IPS-15b (cell line): Measurements from ENCODE around the gene CYFIP2.

ENCODE experiments used
- H3K27me3 ChIP-seq: one replicate; pipeline ENCODE4 v1.6.1; 2013; ENCODE audit warnings: low read length; ENCODE audit not compliant: control insufficient read depth, insufficient read depth
- H3K36me3 ChIP-seq: one replicate; pipeline ENCODE4 v1.6.1; 2013; ENCODE audit warnings: low read length; ENCODE audit not compliant: control insufficient read depth, insufficient read depth
- H3K4me1 ChIP-seq: one replicate; pipeline ENCODE4 v1.6.1; 2013; ENCODE audit warnings: mild to moderate bottlenecking, low read length; ENCODE audit not compliant: control insufficient read depth, insufficient read depth
- H3K4me3 ChIP-seq: one replicate; pipeline ENCODE4 v1.5.1; 2013; ENCODE audit warnings: low read depth, low read length
- H3K9ac ChIP-seq: one replicate; pipeline ENCODE4 v1.6.1; 2013; ENCODE audit warnings: low read depth, mild to moderate bottlenecking, low read length
- H3K9me3 ChIP-seq: one replicate; pipeline ENCODE4 v1.6.1; 2013; ENCODE audit warnings: mild to moderate bottlenecking, low read length; ENCODE audit not compliant: control insufficient read depth, insufficient read depth

CYFIP2 gene

DNA sequence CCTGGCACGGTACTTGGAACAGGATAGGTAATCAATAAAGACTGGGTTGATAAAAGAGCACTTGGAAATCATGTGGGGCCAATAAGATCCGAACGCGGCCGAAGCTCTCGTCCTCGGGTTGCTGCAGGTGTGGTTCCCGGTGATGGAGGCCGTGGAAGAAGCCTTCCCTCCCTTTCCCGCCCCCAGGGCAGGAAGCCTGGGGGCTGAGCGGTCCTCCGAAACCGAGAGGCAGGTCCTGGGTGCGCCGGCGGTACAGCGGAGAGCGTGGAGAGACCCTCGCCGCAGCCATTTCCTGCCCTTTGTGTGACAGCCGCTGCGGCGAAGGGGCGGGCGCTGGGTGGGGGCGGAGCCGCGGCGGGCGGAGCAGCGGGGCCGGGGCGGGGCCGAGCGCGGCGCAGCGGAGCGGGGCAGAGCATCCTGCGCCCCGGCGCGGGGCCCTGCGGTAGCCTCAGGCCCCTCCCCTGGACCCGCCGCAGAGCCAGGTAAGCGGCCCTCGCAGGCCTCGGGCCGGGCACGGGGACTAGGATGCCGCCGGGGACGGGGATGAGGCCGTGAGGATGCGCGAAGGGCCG lies at the start of gene CYFIP2:
CYFIP2 (plus strand) TSS at position 410 of the 572 bp plus-strand sequence. CDS start 19,239 bp downstream, outside the sequence.
- Histone ChIP-seq H3K27me3 (peaks cover 15% of the 10 kb centered on the region), H3K9me3 (no peaks in the 10 kb centered on the region), H3K9ac (peak within 1 kb of the TSS; percentile 47), H3K4me3 (peak within 1 kb of the TSS; percentile 70), H3K4me1 (peaks cover 16% of the 10 kb centered on the region), H3K36me3 (no peaks in the 10 kb centered on the region)

DNA sequence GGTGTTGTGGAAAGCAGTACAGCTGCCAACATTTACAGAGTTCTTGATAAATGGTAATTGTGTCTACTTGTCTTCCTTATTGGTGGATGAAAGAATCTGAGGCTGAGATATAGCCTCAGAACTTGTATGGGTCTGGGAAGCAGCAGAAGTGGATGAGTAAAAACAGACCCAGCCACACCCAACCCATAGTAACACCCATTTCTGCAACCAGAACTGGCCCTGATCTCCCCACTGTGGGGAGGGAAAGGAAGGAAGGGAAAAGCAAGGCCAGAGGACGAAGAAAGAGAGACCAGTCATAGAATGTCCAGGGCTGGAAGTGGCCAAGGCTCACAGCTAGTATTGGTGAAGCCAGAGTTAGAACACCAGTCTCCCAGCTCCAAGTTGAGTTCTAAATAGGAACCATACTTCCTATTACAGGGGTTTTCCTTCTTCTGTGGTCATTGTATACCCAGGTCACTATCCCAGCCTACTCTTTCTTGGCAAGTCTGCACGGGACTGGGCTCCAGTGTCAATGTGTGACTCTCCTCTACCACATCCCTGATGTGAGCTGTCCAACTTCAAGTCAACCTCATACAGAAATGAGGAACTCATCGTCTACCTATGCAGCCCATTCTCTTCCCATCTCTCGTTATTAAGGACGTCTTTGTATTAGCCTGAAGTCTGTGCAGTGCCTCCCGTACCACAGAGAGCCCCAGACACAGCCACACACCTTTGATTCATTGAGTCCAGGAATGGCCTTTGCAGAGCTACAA lies 49.4 kb upstream of the CYFIP2 start:
- no peaks in the 10 kb centered on the region for H3K36me3 ChIP-seq
- no peak overlapping the region for H3K9ac ChIP-seq
- no peaks in the 10 kb centered on the region for H3K4me1 ChIP-seq
- no peak overlapping the region for H3K4me3 ChIP-seq
- H3K27me3 ChIP-seq: no peaks in the 10 kb centered on the region
- H3K9me3 ChIP-seq: no peaks in the 10 kb centered on the region

DNA sequence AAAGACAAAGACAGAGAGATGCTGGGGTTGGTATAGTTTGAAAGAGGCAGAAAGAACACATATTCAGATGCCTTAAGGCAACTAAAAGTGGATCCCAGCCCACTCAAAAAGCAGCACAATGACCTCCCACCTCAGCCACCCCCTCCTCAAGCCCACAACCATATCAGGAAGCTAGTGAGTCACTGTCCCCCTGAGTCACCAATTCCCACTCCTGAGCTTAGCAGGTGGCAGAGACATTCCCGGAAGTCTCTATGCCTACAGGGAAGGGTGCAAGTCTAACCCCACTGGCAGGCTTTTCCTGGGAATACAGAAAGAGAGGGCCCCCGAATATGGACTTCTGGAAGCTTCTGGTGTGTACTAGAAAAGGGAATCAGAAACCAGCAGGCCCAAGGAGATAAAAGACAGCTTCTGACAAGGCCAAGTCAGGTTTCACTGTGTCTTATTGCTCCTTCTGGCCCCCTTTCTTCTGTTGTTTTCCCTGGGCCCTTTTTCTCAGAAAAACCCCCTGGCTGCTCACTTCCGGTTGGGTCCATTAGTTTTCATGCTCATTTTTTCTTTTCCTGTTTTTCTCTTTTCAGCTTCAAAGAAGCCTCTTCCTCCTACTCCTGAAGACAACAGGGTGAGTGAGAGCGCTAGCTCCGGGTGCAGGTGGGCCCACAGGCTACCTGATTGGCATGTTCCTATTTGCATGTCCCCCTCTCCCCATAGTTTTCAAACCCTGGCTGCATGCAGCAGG lies 48.5 kb upstream of the CYFIP2 start:
- no peaks in the 10 kb centered on the region for H3K27me3 ChIP-seq
- no peak overlapping the region for H3K9ac ChIP-seq
- H3K36me3 ChIP-seq: no peaks in the 10 kb centered on the region
- H3K9me3 ChIP-seq: no peaks in the 10 kb centered on the region
- H3K4me3 ChIP-seq: no peak overlapping the region
- H3K4me1 ChIP-seq: no peaks in the 10 kb centered on the region

DNA sequence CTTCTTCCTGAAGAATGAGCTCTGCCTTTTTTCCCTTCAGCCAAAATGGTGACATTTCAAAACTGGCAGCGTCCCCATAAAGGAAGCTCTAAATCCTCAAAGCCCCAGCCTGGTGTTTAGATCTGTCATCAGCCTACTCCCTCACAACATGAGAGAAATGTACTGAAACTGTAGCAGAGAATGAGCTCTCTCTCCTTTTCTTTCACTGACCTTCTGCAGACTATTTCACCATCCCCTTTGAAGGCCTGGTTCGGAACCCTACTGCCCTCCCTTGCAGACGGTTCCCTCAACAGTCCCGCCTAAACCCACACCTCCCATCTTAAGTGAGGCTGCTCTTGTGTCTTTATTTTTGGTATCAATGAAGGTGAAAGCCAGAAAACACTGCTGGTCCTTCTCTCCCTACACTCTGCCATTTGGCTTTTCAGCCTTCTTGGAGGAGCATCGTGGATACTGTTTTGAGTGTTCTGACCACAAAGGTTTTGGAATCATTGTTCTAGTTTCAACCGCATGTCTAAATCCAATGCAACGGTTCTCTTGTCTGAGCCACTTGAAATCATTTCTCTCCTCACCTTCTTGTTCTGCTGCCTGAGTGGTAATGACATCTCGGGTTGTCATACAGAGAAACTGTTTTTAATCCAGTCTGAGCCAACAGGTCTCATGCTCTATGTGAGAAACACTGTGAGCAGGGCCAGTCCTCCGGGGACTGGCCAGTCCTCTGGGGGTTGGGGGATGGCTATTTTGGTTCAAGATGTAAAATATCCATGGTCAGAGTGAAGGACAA lies 46.2 kb upstream of the CYFIP2 start:
- no peaks in the 10 kb centered on the region for H3K27me3 ChIP-seq
- no peaks in the 10 kb centered on the region for H3K9me3 ChIP-seq
- H3K4me3 ChIP-seq: no peak overlapping the region
- H3K4me1 ChIP-seq: no peaks in the 10 kb centered on the region
- H3K36me3 ChIP-seq: no peaks in the 10 kb centered on the region
- H3K9ac ChIP-seq: no peak overlapping the region

DNA sequence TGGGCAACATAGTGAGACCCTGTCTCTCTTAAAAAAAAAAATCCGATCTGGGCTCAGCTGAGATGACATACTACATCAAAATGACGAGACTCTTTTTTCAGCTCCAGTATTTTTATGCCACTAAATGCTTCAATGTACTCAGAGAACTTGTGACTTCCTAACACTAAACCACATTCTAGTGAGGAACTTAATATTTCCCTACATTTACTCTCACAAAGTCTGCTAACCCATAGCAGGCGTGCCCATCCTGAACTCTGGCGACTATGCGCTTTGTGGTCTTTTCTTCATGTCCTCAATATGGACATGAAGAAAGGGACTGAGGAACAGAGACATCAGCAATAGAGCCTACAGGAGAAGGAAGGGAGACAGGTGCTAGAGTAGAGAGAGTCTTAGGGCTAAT lies 44.0 kb upstream of the CYFIP2 start:
- Histone ChIP-seq H3K36me3 (no peaks in the 10 kb centered on the region), H3K9me3 (no peaks in the 10 kb centered on the region), H3K9ac (no peak overlapping the region), H3K27me3 (no peaks in the 10 kb centered on the region), H3K4me1 (no peaks in the 10 kb centered on the region), H3K4me3 (no peak overlapping the region)

DNA sequence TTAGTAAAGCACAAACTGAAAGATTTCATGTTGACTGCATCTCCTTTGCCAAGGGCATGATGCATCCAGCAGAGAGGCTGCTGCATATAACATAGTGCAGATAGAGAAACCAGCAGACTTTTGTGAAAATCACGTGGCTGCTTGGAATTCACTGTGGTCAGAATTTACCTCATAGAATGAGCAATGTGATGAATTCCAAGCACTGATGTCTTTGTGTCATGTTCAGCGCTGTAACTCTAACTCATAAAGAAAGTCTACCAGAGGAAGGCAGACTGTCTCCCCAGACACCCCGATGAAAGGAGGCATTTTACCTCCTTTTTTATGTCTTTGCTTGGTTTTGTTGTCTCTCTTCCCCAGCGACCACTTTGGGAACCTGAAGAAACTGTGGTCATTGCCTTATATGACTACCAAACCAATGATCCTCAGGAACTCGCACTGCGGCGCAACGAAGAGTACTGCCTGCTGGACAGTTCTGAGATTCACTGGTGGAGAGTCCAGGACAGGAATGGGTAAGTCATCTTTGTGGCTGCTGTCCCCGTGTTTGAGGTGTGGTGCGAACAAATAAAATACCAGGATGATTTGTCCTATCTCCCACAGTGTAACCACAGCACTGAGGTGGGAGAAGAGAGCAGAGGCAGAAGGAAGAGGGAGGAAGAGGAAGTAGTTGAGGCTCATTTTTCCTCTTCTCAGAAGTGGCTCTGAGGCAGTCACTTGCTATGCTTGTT lies 43.3 kb upstream of the CYFIP2 start:
- Histone ChIP-seq H3K4me1 (no peaks in the 10 kb centered on the region), H3K36me3 (no peaks in the 10 kb centered on the region), H3K4me3 (no peak overlapping the region), H3K27me3 (no peaks in the 10 kb centered on the region), H3K9ac (no peak overlapping the region), H3K9me3 (no peaks in the 10 kb centered on the region)

DNA sequence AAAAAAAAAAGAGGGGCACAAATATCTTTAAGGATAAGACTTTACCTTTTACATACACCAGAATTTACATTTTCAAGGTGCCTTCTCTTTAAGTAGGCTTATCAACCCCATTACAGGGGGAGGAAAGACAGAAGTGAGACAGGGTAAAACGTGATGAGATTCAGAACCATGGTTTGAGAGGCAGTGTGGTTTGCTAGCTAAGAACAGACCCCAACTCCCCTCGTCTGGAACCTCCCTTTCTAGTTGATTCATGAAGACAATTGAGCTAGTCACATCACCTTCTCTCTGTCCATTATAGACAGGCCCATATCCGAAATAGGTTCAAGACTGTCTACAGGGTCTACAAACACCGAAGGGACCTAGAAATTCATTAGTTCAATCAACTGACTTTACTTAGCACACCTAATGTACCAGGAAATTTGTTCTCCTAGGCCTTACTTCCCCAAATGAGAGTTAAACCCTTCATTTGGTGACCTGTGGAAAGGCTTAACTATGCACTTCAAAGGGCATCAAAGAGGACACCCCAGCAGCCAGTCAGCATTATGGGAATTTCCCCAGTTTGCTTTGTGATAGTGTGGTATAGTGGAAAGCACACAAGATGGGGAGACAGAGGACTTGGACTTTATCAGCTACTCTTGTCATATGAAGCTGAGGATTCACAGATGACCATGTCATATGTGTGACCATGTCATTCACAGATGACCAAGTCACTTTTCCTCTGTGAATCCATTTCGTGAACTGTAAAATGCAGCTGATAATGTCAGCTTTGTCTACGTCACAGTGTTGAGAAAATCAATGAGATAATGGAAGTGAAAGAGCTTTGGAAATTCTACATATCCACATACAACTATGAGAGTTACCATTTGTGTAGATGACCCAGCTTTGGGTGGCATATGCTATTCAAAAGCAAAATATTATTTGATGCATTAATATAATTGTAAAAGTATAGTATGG lies 40.2 kb upstream of the CYFIP2 start:
- no peak overlapping the region for H3K4me3 ChIP-seq
- no peaks in the 10 kb centered on the region for H3K36me3 ChIP-seq
- no peaks in the 10 kb centered on the region for H3K27me3 ChIP-seq
- H3K9me3 ChIP-seq: no peaks in the 10 kb centered on the region
- H3K9ac ChIP-seq: no peak overlapping the region
- no peaks in the 10 kb centered on the region for H3K4me1 ChIP-seq

DNA sequence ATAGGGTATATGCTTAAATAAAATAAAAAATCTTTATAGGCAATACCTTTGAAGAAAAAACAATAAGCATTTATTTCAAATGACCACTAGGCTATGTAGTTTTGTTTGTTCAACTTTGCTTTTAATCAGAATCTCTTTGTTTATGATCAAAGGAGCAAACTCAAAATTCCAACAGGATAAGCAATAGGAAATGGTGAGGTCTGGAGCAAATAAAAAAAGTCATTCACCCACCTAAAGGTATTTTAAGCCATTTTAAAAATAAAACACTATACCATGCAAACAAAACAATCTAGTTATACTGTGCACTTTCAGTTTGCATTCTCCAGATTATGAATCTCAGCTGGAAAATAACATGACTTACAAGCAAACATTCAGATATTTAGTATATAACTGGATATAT lies 35.3 kb upstream of the CYFIP2 start:
- no peaks in the 10 kb centered on the region for H3K9me3 ChIP-seq
- H3K9ac ChIP-seq: no peak overlapping the region

DNA sequence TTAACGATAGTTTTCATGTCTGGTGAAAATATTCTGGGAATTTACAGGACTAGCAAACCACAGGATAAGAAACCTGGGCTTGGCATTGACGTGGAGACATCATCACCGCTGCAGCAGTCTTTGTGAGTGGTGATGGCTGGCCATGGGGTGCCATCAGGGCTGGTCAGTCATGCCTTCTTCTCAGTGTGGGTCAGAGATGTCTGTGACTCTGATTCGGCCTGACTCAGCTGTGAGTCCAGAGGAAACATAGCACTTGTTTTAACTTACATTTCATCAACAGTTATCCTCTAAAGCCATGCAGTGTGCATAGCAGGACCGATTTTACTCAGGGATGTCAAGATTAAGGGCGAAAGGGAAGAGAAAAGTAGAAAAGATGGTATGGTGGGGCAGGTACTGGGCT lies 33.2 kb upstream of the CYFIP2 start:
- Histone ChIP-seq H3K4me1 (no peaks in the 10 kb centered on the region), H3K9ac (no peak overlapping the region), H3K9me3 (no peaks in the 10 kb centered on the region), H3K4me3 (no peak overlapping the region), H3K27me3 (no peaks in the 10 kb centered on the region), H3K36me3 (no peaks in the 10 kb centered on the region)

More for the DNA sequence above, 35.3 kb upstream of the CYFIP2 start:
- H3K4me1 ChIP-seq: no peaks in the 10 kb centered on the region
- no peak overlapping the region for H3K4me3 ChIP-seq
- H3K27me3 ChIP-seq: no peaks in the 10 kb centered on the region
- H3K36me3 ChIP-seq: no peaks in the 10 kb centered on the region

DNA sequence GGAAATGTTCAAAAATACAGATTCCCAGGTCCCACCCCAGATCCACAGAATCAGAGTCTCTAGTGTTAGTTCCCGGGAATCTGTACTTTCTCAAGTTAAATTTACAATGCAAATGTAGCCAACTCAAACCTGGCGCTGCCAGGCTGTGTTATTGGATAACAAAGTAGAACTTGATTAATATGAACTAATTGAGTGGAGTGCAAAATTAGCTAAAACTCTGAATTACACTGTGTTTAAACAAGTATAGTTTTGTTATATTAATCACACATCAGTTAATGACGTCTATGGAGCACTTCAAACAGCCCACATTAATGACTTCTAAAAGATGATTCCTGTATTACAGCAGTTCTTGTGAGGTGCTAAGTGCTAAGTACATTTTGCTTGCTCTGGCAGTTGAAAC lies 32.4 kb upstream of the CYFIP2 start:
- H3K9me3 ChIP-seq: no peaks in the 10 kb centered on the region
- H3K9ac ChIP-seq: no peak overlapping the region
- H3K4me3 ChIP-seq: no peak overlapping the region
- H3K4me1 ChIP-seq: no peaks in the 10 kb centered on the region
- H3K36me3 ChIP-seq: no peaks in the 10 kb centered on the region
- no peaks in the 10 kb centered on the region for H3K27me3 ChIP-seq
